Endometrium (tissue), 2 donors: Measurements from ENCODE around the gene ADAMTSL1.

ENCODE experiments used
- FAIRE-seq: peaks from 2 replicates; lab custom pipeline; 2012; peaks lifted over from hg19 to GRCh38; lab: Jason Lieb, UNC
- donor health status: control.
- donor health status: control.

Gene ADAMTSL1

DNA sequence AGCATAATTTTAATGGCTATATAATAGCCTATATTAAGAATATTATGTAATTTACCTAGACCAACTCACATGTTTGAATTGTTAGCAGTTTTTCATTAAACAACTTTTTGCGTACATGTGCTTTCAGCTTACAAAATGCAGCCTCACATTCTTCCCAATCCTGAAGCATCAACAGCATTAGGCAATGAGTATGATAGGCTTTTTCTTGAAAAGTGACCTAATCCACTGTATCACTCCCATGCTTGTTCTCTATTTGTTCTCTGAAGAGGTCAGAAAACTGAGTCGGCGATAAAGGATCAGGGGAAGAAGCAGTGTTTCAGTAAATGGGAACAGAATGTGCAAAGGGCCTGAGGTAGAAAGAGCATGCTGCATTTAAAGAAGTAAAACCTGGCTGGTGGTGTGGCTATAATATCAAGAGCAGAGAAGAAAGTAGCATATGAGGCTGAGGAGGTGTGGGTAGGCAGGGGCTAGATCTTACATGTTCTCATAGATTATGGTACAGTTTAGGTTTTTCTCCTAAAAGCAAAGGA, 346.7 kb downstream of the ADAMTSL1 start:
- FAIRE-seq: no peak

DNA sequence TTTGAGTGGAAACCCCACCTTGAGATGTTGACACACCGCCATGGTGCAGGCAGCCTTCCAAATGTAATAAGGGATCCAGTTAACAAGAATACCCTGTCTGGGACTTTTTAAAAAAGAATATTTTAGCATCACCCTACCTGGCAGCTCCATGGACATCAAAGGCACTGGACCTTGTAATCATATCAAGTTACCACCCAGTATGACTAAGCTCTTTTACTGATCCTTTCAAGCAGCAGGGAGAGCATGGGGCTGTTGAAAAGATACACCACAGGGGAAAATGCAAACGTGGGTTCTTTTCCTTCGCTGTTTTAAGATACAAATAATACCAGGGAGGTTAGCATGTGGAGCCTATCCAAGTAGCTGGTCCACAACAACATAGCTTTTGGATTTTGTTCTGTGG, 347.8 kb downstream of the ADAMTSL1 start:
- FAIRE-seq: no peak

DNA sequence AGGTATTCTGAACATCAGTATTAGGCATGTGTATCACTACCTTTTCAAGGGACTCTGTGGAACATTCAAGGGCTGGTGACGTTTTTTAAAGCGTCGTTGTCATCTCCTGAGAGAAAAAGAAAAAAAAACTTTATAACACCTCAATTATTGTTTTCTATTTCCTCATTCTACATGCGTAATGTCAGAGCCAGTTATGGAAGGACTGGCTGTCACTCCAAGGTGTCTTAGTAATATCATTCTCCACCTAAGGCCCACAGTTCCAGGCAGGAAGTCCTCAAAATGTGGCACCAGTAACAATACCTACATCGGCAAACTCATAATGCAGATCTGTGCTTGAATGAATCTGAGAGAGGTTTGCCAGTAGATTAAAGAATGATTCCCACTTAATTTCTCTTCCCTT, 348.9 kb downstream of the ADAMTSL1 start:
- no peak for FAIRE-seq

DNA sequence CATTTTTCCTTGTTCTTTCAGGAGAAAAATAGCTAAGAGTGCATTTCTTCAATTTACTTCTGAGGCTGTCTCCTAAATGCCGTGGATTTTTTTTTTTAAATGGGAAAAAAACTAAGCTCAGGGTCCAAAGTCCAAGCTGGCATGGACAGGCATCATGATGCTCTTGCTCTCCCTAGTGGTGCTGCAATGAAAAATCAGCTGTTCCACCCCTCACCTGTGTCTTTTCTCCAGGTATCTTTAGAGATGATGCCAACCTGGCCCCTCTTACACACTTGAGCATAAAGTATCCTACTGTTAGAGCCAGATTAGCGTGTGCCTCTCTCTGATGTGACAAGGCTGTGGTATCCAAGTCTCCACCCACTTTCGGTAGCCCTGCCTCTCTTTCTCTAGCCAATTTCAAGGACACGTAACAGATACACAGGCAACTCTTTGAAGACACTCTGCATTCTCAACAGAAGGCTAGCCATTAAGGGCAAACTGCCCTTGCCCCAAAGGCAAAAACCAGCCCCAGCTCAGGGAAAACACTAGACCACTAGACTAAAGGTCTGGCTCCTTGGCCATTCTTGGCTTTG, 350.2 kb downstream of the ADAMTSL1 start:
- FAIRE-seq: no peak

DNA sequence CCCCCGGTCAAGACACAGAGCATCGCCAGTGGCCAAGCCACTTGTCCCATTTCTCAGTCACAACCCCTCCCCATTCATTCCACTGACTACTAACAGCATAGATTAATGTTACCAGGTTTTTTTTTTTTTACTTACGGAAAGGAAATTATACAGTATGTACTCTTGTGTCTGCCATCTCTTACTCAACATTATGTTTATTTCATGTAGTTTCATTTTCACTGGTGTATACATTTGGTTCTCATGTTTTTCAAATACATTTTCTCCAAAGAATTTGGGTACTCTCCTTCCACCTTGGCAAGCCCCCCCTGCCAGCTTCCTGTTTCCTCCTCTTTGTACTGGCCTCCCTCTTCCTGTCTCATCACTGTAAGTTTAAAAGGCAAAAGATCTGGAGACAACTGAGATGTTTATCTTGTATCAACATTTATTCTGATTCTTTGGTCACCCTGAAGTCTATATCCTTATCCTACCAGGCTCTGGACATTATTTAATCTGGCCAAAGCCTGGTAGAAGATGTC, 351.8 kb downstream of the ADAMTSL1 start:
- no peak for FAIRE-seq

DNA sequence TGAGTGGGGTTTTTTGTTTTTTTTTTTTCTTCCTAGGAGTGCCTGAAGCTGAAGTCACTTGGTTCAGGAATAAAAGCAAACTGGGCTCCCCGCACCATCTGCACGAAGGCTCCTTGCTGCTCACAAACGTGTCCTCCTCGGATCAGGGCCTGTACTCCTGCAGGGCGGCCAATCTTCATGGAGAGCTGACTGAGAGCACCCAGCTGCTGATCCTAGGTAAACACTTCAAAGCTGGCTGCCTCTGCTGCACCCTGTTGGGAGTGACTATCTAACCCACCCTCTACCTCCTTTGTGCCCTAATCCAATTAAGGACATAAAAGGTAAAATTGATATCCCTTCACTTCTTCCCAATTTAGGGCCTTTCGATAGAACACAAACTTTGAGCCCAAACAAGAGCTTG, 352.3 kb downstream of the ADAMTSL1 start:
- no peak for FAIRE-seq

DNA sequence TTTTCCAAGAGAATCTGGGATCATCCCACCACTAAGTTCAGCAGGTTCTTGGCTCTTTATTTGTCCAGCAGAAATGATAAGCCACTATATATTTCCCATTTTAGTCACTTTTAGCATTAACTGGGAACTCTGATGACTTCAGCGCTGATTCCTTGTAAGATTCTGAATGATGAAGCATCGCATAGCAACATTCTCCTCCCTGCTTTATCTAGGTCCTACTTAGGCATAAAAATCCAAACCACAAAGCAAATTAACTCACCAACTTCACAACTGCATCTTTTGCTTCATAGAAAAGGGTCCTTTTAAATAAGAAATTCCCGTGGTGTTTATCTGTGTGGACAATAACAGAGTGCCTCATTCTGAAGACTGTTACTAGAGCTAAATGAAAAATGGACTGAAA, 355.1 kb downstream of the ADAMTSL1 start:
- no peak for FAIRE-seq

DNA sequence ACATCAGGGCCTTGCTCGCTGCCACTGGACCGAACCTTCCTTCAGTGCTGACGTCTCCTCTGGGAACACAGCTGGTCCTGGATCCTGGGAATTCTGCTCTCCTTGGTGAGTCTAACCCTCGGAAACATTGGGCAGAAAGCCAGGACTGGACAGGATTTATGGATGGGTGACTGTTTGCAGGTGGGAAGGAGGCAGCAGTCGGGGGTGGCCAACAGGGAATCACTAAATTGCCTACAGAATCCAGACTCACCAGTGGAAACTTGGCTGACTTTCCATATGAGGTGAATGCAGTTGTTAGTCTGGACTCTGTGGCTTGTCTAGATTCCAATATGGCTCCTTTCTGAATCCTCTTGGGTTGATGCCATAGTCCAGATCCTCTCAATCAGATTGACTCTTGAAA, 355.9 kb downstream of the ADAMTSL1 start:
- no peak for FAIRE-seq

DNA sequence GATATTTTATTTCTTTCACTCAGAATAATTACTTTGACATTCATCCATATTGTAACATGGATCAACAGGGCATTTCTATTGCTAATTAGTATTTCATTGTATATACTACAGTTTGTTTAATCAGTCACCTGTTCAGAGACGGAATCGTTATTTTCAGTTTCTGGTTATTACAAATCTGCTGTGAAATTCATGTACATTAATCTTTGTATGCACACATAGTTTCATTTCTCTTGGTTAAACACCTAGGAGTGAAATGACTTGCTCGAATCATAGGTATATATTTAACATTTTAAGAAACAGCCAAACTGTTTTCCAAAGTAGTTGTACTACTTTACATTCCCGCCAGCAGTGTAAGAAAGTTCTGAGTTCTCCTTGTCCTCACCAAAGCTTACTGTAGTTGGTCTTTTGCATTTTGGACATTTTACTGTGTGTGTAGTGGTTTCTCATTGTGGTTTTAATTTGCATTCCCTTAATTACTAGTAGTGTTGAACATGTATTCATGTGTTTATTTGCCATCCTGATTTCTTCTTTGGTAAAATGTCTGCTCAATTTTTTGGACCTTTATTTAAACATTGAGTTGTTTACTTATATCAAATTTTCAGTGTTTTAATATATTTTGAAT, 360.9 kb downstream of the ADAMTSL1 start:
- FAIRE-seq: no peak

DNA sequence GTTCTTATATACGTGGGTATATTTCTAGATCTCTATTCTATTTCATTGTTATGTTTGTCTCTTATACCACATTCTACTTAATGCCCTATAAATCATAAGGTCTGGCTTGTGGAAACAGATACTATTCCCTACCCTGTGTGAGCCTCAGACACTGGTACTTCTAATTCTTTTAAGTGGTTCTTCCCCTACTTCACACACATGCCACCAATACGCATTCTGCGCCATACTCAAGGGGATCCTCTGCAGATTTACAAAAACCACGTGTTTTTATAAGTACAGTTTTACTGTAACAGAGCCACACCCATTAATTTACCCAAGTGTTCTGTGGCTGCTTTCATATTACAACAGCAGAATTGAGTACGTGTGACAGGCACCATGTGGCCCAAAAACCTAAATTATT, 363.4 kb downstream of the ADAMTSL1 start:
- no peak for FAIRE-seq

DNA sequence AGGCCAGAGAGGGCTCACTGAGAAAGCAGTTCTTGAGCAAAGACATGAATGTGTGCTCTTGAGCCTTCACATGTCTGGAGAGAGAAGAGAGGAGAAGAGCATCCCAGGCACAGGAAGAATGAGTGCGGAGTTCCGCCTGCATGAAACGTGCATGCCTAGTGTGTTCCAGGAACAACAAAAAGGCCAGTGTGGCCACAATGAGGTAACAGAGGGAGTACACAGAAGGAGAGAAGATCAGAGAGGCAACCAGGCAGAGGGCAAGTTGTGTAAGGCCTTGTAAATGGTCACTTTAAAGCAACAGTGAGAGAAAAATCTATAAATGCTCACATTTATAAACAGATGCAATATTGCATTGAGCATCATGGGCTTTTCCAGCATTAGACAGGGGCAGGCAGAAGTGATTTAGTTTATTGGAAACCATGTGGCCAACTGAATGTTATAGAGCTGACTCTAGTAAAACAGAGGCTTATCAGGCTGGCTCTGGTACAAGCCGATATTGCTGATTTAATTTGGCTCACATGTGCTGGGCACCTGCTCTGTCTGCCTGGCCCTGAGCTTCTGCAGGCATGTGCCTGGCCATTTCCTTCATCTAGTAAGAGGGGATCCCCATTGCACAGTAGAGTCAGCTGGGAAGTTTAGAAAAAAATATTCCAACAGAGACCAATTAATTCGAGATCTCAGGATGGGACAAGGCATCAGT, 373.8 kb downstream of the ADAMTSL1 start:
- no peak for FAIRE-seq

DNA sequence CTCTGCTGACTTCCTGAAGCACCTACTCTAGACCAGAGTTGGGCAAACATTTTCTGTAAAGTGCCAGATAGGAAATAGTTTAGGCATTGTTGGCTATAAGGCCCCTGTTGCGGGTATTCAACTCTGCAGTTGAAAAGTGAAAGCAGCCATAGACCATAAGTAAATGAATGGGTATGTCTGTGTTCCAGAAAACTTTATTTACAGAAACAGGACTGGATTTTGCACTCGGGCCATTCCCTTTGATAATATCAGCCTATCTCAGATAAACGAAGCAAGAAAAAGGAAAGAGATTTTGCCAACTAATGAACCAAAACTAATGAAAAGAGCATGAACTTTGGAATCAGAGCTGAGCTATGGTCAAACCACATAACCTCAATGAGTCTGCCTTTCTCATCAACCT, 374.7 kb downstream of the ADAMTSL1 start:
- no peak for FAIRE-seq

DNA sequence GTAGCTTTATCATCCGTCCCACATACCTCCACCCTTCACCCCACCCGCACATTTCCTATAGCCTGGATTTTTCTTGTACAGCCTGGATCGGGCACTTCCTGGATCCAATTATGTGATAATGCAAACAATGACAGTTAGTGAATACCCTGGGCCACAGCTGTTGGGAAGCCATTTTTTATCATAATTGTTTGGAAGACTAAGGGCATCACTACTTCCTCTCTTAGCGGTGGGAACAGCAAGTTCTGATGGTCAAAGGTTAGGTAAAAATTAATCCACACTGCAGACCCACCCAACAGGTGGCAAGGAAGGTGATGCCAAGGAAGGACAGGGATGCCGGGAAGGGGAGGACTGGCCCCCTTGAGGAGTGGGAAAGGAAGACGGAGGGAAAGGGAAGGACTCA, 375.3 kb downstream of the ADAMTSL1 start:
- no peak for FAIRE-seq

DNA sequence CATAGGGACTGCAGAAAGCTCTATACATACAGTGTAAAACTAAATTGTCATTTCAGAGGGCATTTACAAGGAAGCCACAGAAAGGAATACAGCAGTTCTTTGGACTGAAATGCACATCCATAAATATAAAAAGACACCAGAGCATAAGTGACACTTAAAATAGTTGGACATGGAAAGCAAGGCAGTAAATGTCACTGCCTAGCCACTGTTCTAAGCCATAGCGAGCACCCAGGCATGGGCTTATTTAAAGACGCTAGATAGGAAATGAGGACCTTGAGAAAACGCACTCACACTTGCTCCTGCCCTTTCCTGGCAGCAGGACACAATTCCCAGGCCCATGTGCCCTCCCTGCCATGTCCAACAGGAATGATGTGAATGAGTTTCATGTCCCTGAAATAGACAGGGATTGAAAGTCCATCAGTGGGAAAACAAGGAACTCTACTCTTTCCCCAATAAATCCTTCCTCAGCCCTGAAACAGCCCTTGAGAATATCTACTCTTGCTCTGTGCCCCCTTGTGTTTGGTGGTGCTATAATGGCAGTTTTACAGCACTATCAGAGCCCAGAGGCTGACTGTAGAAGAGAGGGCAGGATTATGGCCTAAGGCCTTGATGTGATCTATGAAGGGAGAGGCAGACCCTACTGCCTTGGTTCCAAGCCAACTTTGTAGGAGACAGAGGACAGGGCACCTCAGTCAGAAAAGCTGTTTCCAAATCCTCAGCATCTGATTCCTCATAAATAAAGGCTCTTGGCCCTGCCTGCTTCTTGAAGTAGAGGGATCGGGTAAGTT, 376.1 kb downstream of the ADAMTSL1 start:
- FAIRE-seq: no peak

DNA sequence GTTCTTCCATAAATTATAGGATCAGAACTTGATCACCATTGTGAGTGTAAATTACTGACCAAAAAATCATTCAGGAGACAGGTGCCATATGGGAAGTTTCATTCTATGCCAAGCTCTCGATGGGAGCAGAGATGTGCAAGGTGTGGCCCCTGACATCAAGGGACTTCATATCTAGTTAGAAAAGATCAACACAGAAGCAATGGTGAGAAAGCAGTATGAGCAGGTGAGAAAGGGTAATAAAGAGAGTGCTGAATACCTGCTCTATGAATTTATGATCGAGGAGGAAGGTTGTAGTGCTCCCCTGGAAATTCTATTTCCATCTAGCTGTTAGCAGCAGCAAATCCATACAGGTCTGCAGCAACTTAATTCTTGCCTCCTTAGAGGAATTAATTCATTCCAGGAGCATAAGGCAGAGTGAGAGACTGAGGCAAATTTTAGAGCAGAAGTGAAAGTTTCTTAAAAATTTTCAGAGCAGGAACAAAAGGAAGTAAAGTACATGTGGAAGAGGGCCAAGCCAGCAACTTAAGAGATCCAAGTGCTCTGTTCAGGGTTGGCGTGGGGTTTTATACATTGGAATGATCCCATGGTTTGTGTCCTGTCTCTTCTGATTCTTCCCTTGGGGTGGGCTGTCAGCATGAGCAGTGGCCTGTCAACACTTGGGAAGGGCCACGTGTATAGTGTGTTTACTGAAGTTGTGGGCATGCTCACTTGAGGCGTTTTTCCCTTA, 377.3 kb downstream of the ADAMTSL1 start:
- no peak for FAIRE-seq

DNA sequence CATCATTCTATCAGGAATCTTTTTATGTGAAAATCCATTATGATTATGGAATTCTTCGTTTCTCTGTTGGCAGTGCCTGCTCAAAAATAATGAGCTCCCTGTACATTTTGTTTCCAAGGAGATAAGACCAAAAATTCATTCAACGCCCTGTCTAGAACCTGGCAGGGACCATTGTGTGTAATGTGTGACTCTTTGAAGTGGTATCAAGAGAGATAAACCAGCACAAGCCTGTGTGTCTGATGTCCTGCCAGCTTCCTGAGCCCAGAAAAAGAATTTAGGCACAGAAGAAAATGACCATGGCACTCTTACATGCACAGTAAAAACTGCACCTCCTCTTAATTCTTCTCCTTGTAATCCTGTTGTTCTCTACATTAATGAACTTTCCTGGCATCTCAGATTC, 381.7 kb downstream of the ADAMTSL1 start:
- no peak for FAIRE-seq

DNA sequence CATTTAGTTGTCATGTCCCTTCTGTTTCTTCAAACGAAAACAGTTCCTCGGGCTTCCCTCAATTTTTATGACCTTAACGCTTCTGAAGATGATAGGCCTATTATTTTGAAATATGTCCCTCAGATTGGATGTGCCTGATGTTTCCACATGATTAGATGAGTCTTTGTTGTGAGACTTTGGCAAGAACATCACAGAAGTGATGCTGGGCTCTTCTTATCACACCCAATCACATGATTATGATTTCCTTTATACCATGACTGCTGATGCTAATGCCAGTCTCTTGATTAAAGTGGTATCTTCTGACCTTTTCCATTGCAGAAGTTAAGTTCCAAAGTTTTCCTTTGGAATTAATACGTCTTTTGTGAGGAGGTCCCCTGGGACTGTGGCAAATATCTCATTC, 383.4 kb downstream of the ADAMTSL1 start:
- no peak for FAIRE-seq

DNA sequence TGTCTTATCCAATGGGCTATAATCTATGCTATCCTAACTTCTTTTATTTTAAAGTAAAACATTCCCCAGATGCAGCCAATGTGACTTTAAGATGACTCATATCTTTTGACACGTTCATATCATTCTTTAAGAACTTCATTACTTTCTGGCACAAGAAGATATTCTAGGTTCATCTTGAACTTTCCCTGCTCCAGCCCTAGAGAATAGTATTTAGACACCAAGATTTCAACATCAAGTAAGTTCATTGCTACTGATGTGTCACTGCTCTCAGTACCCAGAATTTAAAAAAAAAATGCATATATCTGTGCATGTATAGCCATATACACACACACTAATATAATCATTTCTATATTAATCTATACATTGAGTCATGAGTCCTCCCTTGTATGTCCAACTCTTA, 383.8 kb downstream of the ADAMTSL1 start:
- no peak for FAIRE-seq

DNA sequence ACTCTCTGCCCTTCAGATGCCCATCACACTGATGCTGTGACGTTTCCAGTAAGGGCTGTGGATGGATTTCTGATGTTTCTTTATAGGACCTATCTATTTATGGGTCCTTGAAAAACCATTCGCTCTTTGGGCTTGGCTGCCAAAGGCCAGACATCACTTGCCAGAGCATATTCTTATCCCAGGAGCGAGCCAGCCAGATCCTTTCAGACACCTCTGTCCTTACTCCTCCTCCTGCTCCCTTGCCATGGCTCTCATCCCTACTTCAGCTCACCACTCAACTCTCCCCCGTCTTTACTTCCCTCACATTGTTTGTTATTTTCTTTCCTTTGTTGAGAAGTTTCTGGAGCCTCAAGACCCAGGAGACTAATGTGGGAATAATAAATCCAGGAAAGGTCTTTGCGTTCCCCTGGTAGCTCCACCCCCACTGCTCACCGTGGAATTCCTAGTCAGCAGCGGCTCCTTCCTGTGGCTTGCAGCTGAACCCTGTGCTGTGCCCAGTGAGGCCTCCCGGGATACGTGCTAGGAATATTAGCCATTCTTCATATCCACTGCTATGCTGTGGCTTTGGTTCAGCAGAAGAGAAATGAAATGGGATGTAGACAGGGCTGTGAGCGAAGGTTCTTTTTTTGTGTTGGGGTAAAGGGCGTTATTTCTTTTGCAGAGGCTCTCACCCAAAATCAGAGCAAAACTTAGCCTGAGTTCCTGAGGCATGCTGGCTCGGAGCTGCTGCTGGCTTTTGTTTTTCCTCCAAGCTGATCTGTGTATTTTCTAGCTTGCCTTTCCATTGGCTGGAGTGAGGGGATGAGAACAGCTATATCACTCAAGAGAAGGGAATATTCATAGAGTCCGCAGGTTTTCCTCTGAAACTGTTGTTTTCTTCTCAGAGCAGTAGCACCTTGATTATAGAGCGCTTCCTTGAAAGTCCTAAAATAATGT, 387.9 kb downstream of the ADAMTSL1 start:
- FAIRE-seq: no peak

DNA sequence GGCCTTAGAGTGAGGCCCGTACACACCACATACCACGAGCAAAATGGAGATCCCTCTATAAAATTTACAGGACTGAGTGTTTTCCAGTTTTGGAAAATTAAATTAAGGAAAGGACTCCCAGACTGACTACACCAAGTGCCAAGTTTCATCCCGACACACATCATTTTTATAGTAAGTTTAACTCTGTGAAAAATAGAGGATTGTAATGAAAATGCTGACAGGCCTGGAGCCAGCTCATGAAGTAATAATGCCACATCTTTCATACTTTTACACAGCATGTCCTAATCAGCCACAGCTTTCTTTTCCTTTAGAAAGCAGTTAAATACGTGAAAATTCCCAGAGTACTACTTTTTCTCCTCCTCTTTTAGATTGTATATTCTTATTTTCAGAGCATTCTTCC, 389.8 kb downstream of the ADAMTSL1 start:
- FAIRE-seq: no peak

DNA sequence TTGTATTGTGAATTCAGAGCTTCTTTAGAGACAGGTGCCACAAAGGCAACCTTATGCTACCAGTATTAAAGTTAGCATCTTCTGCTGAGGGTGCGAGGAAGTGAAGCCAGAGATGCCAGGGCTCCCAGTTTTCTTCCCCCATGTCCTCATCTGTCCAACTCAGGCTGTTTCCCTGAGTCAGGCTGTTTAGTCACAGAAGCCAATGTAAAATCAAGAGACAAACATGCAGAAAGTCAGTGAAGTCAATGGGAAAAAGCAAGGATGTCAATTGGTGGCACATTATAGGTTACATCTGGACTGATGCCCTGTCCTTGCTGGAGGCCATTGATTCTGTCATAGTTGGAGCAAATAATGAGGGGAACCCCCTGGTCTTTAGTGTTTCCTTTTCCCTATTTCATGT, 390.6 kb downstream of the ADAMTSL1 start:
- no peak for FAIRE-seq
